Measurements from ENCODE around the gene GMNN.

GRCh38 chr6:24763578-24763977 lies 11.2 kb upstream of the GMNN start:
- TF ChIP-seq EZH2 (IDR thresholded peaks at IDR 0.05; ENCODE audit: low read length) = no peak
- no peak for TF ChIP-seq CTCF (optimal IDR thresholded peaks at IDR 0.05 in 1 of 3, IDR thresholded peaks at IDR 0.05 in 1 of 3, conservative IDR thresholded peaks at IDR 0.05 in 1 of 3; ENCODE audit: extremely low read depth in 1 of 3, insufficient read depth in 2 of 3, low read length in 3 of 3)

All from keratinocyte (primary cell).